DMS153 treated with DMSO at 0.1 percent for 48 hours (cell line): ENCODE results near the gene GCGR.

Experiments
- DNase-seq: peaks from one replicate; lab custom pipeline; 2025; ENCODE audit not compliant: unreplicated experiment; lab: John Stamatoyannopoulos, UW

The GCGR gene

GRCh38 chr17:81845881-81846742, 42.2 kb downstream of the GCGR start:
- no peak for DNase-seq

DNA sequence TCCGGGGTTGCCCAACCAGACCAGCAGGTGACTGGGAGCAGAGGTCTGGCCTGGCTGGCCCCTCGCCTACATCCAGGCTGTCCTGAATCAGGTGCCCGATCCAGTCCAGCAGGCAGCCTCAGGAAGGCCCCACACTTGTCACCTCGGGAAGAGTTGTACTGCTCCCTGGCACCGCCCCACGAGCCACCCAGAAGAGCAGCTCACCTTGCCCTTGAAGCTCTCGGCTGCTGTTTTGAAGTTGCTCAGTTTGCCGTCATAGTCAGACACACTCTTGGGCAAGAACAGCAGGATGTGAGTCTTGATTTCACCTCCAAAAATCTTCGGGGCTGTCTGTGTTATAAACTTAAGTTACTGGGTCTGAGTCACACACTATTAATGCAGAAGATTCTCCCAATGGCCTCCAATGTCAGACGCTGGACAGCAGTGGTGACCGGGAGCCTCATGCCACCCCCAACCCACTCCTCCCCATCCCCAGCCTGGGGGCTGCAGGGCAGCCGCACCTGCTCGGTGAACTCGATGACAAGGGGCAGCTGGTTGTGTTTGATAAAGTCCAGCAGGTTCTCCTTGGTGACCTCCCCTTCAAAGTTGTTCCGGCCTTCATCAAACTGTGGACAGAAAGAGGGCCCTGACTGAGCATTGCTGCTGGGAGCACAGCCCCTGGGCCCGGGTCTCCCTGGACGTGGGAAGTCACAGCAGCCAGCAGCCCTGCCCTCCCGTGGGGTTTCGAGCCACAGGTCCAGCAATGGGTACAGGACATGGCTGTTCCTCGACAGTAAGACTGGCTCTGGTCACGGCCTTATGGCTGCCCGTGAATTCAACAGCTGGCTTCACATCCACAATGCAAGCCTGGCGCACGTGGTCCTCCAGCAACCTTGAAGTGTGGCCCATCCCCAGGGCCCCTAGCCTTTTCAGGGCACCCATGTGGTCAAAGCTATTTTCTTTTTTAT, 43.1 kb downstream of the GCGR start:
- no peak for DNase-seq

GRCh38 chr17:81849457-81849856, 45.5 kb downstream of the GCGR start:
- no peak for DNase-seq

- no peak for DNase-seq
Observed at GRCh38 chr17:81851423-81851822, 47.5 kb downstream of the GCGR start.

DNA sequence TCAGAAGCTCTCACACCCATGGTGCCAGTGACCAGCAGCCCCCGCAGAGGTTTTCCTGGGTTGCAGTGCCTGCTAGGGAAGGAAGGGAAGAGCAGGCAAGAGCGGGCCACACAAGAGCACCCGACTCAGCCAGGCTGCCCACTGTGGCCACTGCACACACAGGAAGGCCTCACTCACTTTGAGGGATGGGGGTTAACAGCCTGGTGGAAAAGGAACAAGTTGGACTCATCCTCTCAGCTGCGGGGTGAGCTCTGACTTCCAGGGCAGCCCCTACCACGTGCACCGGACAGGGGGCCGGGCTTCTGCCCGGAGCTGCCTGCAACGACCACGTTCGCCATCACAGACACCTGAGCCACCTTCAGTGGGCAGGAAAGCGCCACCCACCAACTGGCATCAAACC, 48.3 kb downstream of the GCGR start:
- DNase-seq = no peak

DNA sequence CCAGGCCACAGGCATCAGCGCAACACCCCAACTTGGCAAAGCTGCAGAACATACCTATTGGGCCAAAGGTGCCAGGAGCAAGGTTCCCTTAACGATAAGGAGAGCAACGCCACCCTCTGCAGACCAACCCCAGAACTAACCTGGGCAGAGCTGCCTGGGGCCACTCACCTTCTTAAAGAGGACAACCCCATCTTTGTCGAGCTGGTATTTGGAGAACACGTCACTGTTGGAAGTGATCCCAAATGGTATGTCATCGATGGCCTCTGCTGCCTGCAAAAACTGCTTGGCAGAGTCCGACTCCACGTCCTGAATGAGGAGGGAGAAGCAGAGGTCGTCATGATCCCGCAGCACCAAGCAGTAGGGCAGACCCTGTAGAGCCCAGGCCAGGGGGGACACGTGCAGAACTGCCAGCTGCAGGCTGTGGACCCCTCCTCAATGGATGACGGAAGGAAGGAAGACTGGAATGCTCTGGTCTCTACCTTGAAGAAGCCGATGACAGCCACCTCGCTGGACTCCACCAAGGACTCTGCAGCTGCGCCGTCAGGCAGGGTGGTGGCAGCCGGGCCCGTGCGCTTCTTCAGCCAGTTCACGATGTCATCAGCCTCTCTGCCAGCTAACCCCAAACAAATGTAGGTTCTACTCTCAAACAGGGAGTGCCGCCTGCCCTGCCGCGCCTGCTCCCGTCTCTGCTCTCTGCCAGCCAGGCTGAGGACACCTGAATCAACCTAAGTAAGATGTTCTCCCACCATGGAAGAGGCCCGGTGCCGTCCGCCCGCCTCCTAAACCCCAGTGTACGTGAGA, 51.2 kb downstream of the GCGR start:
- no peak for DNase-seq

DNA sequence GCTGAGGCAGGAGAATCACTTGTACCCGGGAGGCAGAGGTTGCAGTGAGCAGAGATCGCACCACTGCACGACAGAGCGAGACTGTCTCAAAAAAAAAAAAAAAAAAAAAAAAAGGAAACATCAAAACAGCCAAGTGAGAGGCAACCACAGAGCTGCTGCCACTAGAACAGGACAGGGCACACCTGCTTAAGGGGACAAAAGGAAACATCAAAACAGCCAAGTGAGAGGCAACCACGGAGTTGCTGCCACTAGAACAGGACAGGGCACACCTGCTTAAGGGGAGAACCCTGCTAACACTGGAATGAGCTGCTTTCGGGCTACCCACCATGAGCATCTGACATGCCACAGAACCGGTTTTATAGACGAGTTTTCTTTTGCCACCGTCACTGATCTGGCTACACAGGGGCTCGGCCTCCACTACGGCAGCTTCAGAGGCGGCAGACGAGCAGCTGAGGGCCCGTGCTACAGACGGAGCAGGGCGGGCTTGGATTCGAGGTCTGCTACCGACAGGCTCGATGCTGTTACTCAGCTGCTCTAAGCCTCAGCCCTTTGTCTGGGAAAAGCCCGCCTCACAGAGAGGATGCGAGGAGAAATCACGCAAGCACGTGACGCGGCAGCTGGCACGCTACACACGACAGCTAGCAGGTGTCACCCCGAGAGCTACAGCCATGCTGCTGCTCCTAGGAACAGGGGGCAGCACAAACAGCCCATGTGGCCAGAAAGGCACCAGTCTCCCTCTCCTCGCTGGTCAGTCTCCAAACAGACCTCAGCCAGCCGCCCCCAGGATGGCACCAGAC, 54.4 kb downstream of the GCGR start:
- no peak for DNase-seq

GRCh38 chr17:81858967-81859905, 55.3 kb downstream of the GCGR start:
- DNase-seq = no peak

DNA sequence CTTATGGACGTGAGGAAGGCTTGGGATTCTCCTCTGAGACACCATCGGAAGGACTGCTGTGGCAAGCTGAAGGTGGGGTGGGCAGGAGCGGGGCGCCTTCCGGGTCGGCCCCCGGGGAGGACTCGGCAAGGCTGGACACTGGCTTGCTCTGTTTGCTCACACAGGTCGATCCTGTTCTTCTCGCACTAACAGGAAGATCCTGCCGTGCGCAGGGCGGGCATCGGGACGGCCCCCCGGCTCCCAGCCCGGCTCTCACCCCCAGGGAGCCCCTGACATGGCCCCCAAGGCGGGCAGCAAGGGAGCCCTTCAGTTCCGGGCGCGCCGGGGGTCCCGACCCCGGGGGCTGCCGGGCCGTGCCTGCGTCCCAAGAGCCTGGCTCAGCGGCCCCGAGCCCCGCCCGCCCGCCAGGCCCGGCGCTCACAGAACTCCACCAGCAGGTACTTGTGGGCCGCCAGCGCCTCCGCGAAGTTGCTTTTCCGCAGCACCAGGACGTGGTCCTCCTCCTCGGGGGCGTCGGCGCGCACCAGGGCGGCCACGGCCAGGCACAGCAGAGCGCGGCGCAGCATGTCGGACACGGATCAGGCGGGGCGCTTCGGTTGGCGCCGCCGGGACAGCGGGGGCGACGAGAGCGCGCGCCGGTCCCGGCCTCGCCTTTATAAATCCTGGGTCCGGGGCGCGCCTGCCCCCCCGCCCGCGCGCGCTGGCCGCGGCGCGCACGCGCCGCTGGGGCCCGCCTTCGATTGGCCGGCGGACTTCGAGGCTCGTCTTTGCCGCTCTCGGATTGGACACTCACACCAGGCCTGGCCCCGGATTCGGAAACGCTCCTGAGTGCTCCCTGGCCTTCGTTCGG, 56.2 kb downstream of the GCGR start, which contains the start of gene P4HB:
Gene P4HB (minus strand): TSS at position 630 of the 850 bp plus-strand sequence. CDS start 64 bp downstream, at position 566.
- DNase-seq = no peak

- DNase-seq = peak; percentile 99
Observed at GRCh38 chr17:81860756-81861568, 57.0 kb downstream of the GCGR start.

- no peak for DNase-seq
Observed at GRCh38 chr17:81863123-81863675, 59.2 kb downstream of the GCGR start.
